Activated CD4-positive, alpha-beta T cell treated with anti-CD3 and anti-CD28 coated beads for 1 hour (primary cell): ENCODE measurements around the gene TMEM117.

Experiments
- DNase-seq: peaks from one replicate; pipeline ENCODE4 v3.0.0-alpha.2; 2020

Gene TMEM117

GRCh38 chr12:44403185-44403584 is 567.3 kb downstream of the TMEM117 start:
- DNase-seq, result no peak

GRCh38 chr12:44405297-44405696 is 569.4 kb downstream of the TMEM117 start:
- no peak for DNase-seq

- no peak for DNase-seq
Observed at GRCh38 chr12:44422559-44422958, 586.7 kb downstream of the TMEM117 start.

GRCh38 chr12:44428825-44429224 is 592.9 kb downstream of the TMEM117 start:
- no peak for DNase-seq

- no peak for DNase-seq
Observed at GRCh38 chr12:44431647-44432343, 595.9 kb downstream of the TMEM117 start.

GRCh38 chr12:44433659-44434058 is 597.8 kb downstream of the TMEM117 start:
- DNase-seq, result no peak

GRCh38 chr12:44436756-44437155 is 600.9 kb downstream of the TMEM117 start:
- no peak for DNase-seq
